NCI-H526 treated with DMSO at 0.1 percent for 48 hours (cell line): ENCODE data around the gene RRAS2.

Experiments used
- DNase-seq: peaks from one replicate; lab custom pipeline; 2025; lab: John Stamatoyannopoulos, UW

The RRAS2 gene

DNA sequence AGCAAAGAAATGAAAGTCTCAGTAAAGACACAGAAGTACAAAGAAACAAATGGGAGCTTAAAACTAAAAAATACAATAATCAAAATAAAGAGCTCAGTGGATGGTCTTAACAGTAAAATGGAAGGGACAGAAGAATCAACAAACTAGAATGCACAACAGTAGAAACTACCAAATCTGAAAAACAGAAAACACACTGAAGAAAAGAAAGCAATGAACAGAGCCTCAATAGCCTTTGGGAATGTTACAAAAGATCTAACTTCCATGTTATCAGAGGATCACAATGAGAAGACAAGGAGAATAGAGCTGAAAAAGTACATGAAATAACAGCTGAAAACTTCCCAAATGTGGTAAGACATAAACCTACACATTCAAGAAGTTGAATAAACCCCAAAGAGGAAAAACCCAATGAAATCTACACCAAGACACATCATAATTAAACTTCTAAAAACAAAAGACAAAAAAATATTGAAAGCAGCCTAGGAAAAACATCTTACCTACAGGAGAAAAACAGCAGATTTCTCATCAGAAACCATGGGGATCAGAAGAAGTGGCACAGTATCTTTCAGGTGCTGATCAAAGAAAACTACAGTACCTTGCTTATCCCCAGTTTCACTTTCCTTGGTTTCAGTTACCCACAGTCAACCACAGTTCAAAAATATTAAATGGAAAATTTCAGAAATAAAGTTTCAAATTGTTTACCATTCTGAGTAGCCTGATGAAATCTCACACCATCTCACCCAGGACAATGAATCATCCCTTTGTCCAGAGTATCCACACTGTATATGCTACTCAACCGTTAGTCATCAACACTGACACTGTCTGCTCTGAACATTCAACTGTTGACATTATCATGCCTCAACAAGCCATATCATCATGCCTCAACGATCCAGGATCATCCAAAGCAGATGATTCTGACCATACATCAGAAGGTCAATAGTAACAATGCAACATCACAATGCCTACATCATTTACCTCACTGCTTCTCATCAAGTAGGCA lies 22.2 kb downstream of the RRAS2 start:
- DNase-seq, result no peak

DNA sequence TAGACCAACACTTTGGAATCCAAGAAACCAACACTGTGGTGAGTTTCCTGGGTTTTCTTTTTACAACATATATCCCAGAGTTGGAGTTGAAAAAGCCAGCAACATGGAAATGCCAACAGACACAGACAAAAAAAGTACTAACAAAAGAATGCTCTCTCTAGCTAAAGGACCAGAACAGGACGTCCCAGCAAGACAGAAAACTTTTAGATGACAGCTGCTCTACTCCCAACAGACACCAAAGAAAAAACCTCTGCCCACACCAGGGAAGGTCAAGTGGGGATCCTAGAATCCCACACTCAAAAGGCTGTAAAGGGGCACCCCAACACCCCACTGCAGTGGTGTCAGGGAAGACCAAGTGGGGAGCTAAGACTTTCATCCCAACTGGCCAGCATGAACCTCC lies 23.3 kb downstream of the RRAS2 start:
- DNase-seq, result no peak

DNA sequence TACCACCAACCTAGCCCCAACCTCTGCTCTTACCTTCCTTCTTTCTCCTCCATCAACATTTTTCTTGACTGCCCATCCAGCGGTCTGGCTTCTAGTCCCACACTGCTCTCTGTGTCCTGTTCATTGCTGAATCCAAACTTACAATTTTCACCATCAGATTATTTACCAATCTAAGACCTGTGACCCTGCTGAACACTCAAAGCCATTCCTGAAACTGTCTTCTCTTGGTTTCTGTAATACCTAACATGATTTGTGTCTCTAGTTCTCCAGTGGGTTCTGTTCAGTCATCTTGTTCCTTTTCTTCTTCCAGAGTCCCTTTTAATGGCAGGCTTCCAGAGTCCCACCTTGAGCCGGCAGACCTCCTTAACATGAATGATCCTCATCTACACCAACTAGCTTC lies 24.1 kb downstream of the RRAS2 start:
- no peak for DNase-seq

DNA sequence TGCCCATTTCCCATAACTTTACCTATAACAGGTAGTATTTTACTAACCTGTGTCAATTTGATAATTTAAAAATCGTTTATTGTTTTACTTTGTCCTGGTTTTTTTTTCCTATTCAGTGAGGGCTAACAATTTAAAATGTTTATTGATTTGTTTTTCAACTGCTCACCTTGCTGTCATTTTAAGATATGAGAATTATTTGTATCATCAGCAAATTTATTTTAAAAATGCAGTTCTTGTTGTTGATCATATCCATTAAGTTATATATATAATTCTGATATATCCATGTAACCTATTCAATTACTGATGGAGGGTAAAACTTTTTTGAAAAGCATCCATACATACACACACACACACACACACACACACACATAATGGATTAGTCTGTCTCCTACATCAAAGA lies 24.8 kb downstream of the RRAS2 start:
- no peak for DNase-seq

DNA sequence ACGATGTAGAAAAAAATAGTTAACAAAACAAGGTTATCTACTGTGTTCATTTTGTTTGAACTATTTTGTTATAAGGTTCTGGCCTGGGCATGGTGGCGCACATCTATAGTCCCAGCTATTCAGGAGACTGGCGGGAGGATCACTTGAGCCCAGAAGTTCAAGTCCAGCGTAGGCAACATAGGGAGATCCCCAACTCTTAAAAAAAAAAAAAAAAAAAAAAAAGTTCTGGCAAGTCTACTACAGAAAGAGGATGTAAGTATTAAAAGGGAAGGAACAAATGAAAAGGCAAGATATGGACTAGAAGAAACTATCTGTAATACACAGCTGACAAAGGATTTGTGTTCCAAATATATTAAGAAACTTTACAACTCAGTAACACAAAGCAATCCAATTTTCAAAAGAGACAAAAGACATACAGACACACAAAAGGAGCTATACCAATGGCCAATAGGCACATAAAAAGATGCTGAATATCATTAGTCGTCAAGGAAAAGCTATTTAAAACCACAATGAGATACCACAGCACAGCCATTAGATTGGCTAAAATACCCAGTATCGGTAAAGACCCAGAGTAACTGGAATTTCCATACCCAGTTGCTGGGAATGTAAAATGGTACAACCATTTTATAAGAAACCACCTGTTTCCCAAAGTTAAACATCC lies 27.4 kb downstream of the RRAS2 start:
- no peak for DNase-seq

DNA sequence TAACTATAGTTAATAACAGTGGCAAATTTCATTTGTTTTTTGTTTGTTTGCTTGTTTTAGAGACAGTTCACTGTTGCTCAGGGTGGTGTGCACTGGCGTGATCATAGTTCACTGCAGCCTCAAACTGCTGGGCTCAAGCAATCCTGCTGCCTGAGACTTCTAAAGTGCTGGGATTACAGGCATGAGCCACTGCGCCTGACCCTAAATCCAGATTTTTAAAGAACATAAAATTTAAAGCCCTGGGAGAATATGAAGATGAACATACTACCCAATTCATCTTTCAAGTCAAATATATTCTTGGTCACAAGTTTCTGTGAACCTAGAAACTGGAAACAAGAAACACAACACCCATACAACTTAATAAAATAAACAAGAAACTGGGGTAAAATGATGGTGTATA lies 28.1 kb downstream of the RRAS2 start:
- no peak for DNase-seq

DNA sequence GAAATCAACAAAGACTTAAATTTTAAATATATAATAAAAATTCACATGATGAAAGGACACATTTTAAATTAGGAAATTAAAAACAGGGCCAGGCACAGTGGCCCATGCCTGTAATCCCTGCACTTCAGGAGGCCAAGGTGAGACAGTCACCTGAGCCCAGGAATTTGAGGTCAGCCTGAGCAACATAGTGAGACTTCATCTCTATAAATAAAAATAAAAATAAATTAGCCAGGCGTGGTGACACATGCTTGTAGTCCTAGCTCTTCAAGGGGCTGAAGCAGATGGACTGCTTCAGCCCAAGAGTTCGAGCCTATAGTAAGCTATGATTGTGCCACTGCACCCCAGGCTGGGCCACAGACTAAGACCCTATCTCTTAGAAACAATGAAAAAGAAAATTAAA lies 29.3 kb downstream of the RRAS2 start:
- DNase-seq, result no peak

DNA sequence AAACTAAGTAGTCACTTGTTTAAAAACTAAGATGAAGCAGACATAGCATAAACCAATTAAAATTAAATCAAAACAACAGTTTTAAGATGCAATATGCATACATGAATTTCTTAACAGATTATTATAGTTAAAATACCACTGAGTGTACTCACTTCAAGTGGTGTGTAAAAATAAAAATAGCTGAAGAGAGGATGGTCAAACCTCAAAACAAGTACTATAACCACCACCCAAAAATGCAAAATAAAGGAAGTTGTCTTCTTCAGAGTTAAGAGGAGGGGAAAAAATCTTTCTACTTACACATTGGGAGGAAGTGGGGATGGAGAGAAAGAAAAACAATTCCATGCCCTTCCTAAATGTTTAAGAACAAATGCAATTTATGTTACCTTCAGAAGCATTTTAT lies 31.9 kb downstream of the RRAS2 start:
- no peak for DNase-seq

DNA sequence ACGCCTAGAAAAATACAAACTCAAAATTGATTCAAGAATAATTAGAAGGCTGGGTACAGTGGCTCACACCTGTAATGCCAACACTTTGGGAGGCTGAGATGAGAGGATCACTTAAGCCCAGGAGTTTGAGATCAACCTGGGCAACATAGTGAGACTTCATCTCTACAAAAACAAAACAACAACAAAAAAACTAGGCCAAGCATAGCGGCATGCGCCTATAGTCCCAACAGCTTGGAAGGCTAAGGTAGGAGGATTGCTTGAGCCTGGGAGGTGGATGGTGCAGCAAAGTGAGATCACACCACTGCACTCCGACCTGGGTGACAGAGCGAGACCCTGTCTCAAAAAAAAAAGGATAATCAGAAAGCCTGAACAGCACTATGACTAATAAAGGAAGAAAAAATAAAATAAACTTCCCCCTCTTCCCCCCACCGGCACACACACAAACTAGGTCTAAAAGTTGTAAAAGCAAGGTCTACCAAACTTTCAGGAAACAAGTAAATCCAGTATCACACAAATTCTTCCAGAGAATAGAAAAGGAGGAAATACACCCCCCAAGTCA lies 35.8 kb downstream of the RRAS2 start:
- no peak for DNase-seq

DNA sequence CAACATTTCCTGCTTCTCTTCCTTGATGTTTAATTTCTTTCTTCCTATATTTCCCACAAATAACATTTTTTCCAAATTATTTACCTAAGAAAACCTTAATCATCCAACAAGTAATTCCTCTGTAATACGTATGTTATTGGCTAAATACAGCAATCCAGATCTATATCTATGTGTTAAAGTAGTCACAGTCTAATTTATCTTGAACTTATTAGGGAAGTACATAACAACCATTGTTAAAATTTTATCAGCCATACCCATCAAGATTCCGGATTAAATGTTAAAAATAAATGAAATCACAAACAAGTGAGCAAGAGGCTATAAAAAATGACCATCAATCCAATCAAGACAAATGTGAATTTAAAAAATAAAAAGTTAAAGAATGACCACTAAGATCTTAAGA lies 36.5 kb downstream of the RRAS2 start:
- no peak for DNase-seq

DNA sequence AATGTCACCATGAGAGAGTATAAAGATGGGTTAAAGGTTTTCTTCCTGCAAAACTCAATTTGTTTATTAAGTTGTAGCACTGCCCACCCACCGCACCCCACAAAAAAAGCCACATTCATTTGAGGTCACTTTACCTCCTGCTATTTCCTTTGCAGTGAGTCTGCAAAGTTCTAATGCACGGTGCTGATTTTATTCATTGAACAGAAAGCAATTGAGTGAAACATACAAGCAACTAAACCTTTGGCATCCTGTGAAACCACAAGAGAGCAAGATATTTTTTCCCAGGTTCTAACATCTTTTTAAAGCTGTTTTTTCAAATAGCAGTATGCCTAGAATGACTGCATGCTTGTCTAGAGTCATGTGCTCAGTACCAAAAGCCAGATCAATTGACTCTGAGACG lies 39.0 kb downstream of the RRAS2 start:
- DNase-seq, result no peak

DNA sequence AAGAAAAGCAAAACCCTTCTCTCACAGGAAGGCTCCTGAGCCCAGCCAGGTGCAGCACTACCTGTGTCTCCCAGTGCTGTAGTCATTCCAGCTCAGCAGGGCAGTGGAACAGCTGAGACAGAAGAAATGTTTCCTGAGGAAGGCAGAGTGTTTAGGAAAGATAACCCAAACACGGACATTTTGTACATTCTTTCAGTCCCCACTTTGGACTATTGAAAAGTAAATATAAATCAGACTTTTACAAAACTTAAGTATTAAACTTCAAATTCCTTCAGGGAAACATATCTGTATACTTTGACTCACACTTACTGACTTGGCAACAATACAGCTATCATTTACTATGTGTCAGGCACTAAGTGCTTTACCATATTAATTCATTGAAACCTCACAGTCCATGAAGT lies 40.4 kb downstream of the RRAS2 start:
- no peak for DNase-seq

DNA sequence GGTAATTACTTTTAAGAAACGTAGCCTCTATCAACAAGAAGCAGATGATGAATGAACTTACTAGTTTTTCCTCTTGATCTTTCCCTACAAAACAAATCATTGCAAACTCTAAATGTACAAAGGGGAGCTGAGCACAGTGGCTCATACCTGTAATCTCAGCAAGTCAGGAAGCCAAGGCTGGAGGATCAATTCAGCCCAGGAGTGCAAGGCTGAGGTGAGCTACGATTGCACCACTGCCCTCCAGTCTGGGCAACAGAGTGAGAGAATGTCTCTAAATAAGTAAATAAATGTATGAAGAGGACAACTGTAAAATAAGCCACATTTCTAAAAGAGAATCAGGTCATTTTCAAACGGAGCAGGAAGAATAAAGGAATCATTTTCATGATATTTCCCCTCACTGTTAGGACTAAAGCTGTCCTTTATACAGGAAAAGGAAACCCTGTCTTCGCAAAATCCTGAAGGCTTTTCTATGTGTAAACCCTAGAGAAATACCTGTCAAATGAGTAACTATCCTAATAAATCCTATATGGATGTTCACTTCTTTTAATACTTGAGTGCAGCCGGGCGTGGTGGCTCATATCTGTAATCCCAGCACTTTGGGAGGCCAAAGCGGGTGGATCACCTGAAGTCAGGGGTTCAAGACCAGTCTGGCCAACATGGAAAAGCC lies 41.2 kb downstream of the RRAS2 start:
- DNase-seq, result no peak

DNA sequence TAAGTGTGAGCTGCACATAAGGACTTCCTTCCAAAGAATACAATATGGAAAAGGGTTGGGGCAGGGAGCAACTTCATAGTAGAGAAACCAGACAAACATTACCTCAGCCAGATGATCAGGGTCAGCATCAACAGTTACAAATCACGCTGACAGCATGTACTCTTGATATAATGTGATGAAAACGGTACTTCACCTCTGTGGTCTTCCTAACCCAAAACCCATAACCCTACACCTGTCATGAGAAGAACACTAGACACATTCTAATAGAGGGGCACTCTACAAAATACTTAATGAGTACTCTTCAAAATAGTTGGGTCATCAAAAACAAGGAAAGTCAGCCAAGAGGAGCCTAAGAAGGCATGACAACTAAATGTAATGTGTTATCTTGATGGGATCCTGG lies 43.9 kb downstream of the RRAS2 start:
- no peak for DNase-seq

DNA sequence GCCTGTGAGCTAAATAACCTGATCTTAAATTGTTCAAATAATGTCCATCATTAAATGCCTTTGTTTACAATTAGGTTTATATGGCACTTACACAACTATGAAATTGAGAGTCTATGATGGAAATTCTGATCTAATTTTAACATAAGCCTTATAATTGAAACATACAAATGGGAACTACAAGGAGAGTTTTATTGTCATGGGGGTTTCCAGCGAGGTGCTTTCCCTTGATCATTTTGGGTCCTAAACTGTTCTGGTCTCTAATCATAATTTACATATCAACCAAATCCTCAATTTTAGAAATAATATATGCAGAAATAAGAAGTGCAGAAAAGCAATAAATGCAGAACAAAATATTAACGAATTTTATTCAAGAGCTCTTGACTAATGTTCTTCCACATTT lies 44.9 kb downstream of the RRAS2 start:
- no peak for DNase-seq

DNA sequence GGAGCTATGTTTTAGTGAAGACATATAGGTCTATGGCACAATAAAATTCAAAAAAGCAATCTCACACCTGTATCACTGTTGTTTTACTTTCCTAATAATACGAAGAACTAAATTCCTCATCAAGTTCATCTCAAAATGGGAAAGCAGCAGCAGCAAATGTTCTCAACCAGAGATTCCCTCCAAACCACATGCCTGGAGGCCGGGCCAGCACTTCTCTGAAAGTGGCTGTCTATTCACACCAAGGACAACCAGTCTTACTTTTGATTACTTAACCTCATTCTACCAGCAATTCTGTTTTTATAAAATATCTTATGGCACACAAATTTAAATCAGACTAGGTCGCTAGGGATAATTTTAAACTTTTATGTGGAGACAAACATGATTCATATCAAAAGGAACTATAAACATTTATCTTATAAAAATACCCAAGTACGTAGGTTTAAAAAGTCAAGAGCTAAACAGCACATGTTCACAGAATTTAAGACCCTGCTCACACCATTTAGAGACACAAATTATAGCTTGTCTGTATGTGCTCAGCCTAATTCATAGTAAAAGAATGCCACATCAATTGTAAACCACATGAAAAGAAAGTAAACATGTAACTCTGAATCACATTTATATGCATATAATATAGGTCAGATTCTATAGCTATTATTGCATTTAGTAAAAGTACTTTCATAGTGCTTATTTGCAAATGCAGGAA lies 46.1 kb downstream of the RRAS2 start:
- no peak for DNase-seq

DNA sequence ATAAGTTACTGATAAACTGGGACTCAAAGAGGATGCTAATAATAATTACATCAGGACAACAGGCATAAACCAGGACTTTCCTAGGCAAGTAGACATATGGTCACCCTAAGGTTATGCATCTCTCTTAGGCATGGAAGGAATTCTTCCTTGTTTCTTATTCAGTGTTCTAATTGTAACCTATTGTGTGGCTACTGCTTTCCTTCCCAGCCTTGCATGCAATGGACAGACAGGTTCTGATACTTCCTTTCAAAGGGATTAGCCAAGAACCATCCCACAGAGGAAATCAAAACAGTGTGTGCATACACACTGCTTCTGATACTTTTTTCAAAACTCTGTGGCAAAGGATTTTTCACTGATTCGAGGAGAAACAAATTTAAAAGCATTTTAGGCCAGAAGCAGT lies 48.3 kb downstream of the RRAS2 start:
- no peak for DNase-seq

DNA sequence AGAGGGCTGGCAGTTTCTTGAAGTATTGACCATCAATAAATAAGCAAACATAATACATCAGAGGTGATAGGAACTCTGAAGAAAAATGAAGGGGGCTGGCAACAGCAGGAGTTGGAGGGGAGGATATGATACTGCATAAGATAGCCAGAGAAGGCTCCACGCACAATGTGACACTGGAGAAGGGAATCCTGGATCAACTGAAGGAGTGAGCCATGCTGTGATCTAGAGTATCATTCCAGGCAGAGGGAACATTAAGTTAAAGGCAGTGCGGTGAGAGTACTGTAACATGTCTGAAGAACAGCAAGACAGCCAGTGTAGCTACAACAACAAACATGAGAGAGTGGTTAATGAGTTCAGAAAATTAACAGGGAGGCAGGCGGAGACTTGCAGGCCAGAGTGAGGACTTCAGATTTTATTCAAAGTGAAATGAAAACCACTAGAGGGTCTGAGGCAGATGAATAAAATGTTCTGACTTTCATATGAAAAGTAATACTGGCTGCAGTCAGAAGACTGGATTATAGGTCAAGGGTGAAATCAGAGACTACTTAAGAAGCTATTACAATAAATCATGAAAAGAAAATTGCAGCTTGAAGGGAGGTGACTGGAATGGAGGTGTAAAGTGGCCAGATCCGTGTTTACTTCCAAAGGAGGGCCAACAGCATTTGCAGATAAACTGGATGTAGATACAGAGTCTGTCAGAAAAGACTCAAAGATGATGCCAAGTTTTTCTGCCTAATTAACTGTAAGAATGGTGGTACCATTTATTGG lies 49.4 kb downstream of the RRAS2 start:
- DNase-seq, result no peak

DNA sequence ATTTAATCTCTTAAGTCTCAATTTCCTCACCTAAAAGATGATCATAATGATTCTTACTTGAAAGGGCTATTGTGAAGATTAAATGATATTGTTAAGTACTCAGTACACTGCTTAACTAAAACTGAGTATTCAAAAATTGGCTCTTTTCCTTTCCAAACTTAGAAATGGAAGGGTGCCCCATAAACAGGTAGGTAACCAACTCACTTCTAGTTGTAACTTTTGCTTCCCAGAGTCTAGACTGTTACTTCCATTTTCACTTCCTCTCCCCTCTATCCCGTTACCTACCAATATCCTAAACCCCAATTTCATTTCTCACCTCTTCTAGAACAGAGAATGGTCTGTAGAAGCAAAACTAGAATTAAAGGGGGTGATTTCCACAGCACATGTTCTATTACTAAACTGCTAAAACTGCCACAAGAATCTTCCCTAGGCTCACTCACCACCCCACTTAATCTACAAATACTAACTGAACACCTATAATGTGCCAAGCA lies 50.0 kb downstream of the RRAS2 start:
- DNase-seq, result no peak

DNA sequence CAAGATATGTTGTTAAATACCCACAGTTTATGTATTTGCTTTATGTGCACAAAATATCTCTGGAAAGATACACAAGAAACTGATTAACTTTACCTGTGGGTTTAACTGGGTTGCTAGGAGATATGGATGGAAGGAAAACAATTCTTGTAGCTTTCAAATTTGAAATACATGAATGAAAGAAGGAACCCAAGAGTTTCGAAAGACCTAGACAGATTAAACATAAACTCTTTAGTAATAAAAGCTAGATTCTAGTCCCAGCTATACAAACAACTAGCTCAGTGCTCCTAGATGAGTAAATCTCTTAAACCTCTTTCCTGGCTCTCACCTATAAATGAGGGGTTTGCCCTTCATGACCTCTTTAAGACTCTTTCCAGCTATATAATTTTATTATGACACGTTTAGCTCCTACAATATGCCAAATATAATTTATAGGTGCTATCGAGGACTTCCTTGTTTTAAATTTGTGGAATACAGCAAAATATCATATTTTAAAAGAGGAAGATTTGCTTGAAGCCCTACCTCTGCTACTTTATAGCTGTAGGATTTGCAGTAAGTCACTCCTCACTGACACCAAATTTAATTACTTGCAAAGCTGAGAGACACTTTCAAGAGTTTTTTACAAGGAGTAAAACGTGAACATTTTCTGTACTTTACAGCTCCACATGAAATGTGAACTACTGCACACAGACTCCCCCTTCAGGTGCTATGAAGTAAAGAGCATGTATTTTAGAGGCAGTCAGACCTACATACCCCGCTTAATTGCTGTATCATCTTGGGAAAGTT lies 50.7 kb downstream of the RRAS2 start:
- peak; percentile 17 for DNase-seq
